HG03521 (cell line): Measurements from ENCODE around the gene EXT2.

Source experiments
- ATAC-seq: cut with Tn5 transposase; IDR thresholded peaks from one replicate; pipeline ENCODE4 v1.9.1; 2021; ENCODE audit warnings: mild to moderate bottlenecking, moderate library complexity; ENCODE audit not compliant: unreplicated experiment

Gene EXT2

DNA sequence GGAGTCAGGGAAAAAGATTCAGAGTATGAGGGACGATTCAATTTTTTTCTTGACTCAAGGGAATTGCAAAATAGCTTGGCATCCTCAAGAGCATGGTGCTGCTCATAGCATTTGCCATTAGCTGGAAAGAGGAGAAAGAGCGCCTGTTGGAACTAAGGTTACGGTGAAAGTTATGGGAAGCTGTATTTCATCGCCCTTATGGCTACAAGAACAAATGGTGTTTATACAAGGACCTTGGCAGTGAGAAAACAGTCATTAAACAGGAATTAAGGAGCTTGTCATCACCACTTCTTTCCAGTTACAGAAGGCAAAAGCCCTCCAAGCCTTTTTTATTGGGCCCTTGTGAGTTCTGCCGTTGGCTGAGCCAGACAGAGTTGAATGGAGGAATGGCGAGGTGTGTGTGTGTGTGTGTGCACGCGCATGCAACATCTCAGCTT is 140.3 kb downstream of the EXT2 start:
- ATAC-seq, result no peak

DNA sequence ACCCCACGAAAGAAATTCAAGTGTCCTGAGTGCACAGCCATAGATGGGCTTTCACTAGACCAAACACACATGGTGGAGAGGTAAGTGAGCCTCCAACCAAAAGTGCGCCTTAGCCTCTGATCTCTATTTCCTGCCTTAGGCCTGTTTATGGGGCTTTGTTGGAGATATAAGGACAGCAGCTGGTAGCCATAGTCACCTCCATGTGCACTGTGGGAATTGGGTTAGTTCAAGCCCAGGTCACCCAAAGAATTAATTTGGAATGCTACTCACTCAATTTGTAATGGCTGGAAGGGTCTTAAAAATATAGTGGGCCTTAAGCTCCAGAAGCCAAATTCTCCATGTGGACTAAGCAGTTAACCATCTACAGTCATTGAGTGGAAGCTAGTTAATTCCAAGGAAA is 140.8 kb downstream of the EXT2 start:
- no peak for ATAC-seq

DNA sequence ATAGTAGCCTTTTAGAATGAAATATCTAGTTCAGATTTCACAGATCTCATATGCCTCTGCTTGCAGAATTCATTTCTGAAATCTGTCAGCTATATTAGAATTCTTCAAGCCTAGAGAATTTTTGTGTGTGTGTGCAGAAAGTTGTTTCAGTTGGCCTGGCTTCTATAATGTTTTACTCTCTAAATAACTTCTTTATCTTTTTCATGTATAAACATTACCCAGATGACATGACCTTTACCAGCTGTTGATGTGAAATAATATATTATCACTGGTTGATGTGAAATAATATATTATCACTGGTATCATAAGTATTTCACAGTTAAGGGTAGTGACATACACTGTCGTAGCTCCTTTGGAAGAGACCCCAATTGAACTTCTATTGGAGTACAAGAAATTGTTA is 141.7 kb downstream of the EXT2 start:
- no peak for ATAC-seq

DNA sequence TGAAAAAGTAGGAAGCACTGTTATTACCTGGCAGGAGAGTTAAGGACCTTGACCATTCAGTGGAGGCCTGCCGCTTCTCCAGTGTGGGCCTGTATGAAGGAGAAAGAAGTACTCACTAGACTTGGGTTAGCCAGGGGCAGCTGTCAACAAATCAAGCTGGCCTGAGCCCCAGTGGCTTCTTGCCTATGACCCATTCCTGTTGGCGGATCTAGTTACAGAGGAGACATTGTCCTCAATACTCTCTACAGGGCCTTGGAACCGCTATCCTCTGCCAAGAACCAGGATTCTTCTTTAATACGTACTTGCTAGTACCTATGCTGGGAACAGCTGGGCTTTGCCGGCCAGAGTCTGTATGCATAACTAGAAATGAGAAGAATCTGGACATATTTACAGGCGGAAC is 146.4 kb downstream of the EXT2 start:
- ATAC-seq, result no peak

DNA sequence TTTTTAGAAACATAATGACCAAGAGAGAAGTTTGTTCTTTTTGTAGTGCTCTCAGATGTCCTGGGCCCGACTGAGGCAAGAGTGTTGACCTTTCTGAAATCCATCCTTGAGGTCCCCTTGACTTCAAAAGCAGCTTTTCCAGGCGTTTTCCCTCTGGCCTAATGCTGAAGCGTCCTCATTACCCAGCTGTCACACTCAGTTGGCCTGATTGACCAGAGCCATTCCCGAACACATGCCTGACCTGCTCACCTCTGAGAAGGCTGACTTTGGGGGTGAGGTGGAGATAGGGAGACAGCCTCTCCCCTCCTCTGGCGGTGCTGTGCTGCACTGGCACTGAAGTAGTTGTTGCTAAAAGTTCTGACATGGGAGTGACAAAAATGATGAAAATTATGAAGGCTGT is 147.6 kb downstream of the EXT2 start:
- ATAC-seq, result no peak

DNA sequence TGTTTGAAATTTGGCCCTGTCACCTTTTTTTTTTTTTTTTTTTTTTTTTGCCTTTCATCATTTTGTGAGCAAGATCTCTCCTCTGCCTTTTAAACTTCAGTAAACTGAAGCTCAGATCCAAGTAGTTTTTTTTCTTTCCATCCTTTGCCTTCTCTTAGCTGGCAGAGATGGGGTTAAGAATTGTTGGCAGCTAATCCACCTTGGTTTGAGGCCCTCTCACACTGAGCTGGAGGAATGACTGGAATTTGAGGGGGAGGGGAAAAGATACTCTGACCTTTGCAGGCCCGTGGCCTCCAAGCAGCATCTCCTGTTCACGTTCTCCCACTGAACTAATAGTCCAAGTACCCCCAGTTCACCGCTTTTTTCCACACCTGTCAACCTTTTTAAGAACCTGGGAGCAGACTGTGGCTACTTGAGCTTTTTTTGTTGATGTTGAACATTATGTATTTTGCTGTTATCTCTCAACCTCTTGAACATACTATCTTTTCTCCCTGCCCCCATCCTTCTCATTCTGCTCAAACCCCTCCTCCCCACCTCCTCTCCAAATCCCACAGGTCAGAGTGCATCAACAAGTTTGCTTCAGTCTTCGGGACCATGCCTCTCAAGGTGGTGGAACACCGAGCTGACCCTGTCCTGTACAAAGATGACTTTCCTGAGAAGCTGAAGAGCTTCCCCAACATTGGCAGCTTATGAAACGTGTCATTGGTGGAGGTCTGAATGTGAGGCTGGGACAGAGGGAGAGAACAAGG is 148.3 kb downstream of the EXT2 start:
- ATAC-seq, result no peak

DNA sequence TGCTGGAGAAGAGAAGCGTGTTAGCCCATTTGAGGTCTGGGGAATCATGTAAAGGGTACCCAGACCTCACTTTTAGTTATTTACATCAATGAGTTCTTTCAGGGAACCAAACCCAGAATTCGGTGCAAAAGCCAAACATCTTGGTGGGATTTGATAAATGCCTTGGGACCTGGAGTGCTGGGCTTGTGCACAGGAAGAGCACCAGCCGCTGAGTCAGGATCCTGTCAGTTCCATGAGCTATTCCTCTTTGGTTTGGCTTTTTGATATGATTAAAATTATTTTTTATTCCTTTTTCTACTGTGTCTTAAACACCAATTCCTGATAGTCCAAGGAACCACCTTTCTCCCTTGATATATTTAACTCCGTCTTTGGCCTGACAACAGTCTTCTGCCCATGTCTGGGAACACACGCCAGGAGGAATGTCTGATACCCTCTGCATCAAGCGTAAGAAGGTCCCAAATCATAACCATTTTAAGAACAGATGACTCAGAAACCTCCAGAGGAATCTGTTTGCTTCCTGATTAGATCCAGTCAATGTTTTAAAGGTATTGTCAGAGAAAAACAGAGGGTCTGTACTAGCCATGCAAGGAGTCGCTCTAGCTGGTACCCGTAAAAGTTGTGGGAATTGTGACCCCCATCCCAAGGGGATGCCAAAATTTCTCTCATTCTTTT is 149.3 kb downstream of the EXT2 start:
- no peak for ATAC-seq

DNA sequence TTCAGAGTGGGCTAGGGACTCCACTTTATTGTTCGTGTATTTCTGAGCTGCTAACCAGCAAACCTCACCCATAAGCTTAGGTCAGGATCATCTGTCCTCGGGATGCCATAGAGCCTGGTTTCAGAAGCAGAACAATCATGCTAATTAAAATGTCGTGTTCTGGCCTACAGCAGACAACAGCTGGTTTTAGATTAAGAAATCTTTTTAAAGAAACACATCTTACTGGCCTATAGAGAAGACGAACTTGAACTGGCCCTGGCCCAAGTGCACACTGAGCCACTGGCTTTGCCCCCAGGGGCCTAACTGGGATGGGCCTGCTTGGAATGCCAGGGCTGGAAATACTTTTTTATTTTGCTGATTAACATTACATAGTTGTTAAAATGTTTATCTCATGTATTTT is 151.2 kb downstream of the EXT2 start:
- ATAC-seq, result no peak

DNA sequence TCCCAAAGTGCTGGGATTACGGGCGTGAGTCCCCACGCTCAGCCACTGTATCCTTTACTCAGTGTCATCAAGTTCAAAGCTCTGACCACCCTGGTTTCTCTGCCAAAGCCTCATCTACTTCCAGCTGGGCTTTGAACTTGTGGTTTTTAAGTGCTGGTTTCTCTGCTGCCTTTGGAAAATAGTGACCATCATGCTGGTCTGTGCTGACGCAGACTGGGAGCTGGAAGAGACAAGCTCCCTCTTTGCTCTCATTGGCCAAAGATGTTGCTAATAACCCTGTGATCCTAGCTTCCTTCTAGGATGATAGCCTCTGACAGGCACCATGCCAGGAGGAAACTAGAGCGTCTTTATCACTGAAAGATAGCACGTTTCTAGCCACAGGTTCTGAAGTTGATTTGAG is 152.0 kb downstream of the EXT2 start:
- no peak for ATAC-seq

DNA sequence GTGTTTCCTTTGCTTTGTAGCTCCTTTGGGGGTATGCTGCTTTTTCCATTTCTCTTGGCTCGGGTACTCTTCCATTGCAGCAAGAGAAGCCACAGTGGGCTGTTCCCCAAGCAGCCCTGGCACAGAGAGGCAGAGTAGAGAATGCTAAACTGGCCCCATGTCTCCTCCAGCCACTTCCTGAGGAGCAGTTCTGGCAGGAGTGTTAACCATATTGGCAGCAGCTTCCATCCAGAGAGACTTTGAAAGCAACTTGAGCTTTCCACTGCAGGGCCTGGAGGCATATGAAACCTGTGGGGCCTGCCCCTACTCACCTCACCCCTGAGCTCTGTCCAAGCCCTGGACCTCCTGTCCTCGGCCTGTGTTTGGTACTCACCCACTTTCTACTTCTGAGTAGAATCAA is 152.6 kb downstream of the EXT2 start:
- no peak for ATAC-seq

DNA sequence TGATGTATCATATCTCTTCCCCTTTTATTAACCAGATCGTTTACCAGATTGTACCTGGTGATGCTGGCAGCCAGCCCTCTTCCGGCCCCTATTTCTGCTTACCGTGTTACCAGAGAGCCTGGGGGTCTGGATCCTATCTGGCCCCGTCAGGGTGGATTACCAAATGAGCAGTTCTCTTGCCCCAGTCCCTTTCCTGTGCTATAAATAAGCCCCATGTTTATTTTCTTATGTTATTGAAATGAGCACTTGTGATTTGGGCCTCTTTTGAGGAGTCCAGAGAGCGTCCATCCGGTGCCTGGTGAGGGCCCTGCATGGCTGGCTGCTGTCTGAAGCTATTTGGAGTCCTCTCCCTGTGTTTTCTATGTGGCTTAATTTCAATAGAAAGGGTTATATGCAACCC is 154.9 kb downstream of the EXT2 start:
- no peak for ATAC-seq

DNA sequence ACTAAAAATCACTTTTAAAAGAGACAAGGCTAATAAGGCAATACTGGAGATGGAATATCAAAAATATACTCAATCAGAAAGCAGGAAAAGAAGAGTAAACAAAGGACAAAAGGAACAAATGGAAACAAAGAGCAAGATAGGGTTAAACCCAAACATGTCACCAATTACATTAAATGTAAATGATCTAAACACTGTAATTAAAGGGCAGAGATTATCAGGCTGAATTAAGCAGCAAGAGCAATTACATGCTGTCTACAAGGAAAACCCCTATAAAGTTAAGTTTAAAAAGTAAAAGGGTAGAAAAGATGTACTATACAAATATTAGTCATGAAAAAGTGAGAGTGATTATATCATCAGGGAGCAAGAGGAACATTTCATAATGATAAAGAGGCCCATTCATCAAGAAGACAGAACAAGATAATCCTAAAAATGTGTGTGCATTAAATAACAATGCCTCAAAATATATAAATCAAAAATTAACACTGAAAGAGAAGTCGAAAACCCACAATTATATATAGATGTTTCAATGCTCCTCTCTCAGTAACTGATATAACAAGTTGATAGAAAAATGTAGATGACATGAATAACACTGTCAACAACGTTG is 157.6 kb downstream of the EXT2 start:
- no peak for ATAC-seq

DNA sequence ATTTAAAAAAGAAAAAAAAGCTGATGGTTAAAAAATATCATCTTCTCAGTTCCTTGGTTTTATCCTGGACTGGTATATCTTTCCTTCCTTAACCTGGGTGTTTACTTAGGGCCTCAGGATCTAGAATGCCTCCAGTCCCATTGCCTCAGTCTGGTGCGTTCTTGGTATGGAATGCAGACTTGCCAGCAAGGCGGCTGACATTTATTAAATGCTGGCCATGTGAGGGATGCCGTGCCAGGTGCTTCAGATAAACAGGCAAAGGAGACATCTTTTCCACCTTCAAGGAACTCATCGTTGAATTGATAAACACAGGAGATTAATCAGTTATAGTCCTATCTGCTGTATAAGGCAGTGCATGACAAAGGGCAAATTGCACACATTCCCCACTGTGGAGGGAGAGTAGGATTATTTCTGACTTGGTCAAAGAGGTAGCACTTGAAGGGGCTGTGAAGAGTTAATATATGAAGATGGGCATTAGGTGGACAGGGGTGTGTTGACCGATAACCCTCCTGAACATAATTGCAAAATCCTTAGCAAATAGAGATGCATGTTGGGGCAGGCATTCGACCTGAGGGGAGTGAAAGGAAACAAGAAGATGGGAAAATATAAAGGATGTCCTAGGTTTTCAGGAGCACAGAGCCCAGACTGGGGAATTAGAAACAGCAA is 160.1 kb downstream of the EXT2 start:
- ATAC-seq, result no peak

DNA sequence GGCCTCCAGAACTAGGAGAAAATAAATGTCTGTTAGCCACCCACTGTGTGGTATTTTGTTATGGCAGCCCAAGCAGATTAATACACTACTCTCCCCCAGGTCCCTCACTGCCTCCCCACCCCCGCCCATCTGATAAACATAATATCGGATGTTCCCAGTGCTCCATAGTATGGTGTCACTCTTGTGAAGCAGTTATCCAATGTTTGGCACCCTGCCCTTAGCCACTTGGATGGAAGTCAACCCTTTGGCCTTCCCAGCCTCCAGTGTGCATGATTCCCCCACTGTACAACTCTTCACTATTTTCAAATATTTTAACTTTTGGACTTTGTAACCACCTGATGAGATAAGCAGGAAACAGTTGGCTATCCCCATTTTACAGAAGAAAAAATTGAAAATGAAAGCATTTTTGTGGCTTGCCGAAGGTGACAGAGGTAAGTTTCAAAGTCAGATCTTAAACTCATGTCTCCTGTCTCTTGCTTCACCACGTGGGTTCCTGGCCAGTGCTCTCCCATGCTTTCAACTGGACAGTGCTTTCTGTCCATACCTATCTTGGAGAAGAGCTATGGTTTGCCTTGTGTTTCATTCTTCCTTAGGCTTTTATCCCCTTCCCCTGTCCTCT is 161.3 kb downstream of the EXT2 start:
- no peak for ATAC-seq

DNA sequence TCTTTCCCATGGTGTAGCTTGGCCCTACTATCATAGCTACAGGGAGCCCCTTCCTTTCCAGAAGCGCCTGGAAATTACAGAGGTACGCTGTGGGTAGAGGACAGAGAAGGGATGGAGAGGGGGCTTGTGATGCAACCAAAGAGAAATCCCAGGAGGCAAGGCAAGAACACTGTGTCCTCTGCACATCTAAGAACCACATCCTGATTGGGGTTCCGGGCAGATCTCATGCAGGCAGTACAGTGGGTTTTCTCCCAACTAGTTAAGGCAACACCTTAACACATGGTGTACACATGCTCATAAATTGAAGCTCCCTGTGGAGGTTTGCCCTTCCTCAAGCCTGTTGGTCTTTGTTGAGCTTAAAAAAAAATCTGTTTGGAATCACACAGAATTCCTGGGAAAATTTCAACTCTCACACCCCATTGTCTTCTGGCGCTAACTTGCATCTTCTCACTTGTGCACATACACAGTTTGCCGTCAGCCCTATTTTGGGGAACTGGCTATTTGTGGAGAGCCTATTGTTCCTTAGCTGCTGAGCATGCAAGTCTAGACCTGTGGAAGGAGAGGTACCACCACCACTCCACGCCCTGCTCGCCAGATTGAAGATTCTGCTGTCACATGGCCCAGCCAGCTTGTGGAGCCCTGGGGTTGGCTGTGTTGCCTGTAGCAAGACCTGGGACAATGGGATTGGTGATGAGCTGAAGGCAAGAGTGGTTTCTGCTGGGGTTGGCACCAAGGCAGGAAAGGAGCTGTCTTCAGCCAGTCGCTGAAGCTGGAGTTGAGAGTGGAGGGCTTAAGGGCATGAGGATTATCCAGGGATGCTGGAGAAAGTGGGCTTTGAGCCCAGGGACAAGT is 162.1 kb downstream of the EXT2 start:
- ATAC-seq, result no peak

DNA sequence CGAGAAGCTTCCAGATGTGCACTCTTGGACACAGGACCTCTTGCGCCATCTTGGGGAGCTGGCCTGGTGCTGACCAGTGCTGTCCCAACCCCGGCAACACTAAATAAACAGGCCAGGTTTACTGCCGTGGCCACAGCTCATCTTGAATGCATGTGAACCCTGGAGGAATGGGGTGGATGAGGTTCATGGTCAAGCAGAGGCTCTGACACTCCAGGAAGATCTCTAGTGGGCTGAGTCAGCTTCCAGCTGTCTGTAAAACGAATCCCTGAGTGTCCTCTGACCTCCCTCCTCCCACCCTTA is 162.7 kb downstream of the EXT2 start:
- no peak for ATAC-seq

DNA sequence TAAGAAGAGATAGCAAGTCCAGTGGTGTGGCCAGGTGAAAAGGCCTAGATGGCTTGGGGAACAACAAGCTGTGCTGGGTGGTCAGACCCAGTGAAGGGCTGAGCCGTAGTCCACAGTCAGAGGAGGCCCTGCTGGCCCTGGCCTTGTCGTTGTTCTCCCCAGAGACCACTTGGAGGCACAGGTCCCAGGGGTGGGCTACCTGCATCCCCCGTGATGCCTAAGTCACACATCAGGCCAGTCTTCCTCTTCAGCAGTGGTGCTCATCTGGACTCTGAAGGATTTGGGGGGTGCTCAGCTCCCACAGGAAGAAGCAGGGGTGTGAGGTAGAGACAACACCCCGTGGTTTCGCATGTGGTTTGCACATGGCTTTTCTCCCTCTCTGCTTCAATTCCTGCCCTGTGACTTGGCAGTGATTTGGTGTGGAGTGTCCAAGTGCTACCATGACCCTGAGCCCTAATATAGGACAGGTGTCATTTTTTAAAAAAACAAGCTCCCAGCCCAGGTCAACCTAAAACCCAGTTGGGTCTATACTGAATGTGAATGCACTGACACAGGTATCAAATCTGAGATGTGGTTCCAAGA is 163.5 kb downstream of the EXT2 start:
- no peak for ATAC-seq

DNA sequence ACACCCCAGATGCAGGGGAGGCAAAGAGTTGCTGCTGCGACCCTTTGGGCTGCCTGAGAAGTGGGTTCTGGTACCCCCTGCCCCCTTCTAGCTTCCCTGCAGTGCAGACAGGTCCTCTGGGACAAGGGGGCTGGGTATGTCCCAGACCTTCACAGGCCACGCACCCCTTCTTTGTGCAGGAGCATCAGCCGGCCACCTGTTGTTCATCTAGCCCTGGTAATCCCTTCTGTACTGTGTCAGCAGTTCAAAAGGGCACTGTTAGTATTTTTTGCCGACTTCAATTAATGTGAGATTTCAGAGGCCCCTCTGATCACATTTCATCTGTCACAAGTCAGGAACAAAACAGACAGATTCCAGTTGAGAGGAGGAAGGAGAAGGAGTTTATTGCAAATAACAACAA is 164.6 kb downstream of the EXT2 start:
- ATAC-seq, result no peak

DNA sequence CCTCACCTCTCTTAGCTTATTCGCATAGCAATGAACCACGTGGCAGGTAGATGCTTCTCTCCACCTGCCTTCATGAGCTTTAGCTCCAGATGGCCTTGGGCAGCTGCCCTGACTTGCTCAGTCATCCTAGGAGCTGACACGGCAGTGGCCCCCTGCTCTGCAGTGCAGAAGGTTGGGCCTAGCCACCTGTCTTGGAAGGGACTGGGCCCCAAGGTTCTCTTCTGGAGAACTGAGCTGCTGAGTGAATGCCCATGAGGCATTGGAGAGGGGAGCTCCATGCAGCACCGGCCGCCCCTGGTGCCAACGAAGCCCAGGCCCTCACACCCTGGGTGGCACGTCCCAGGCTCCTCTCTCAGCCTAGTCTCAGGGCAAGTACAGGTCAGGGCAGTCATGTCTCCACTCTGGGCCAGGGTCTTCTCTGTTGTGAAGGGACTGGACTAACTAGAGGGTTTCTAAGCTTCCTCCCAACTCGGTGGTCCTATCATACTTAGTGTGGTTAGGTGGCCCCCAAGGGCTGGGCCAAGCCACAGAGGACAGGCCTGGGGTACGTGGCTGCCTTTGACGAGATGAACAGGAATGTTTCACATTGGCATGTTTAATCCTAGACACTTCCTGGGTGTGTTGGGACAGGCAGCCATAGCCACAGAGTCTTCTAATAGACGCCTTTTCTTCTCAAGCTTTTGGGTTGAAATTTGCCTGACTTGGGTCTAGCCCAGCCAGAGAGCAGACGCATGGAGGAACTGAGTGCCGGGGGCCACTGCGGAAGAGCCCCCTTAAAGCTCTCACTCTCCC is 166.5 kb downstream of the EXT2 start:
- no peak for ATAC-seq
